ENCODE measurements around the gene ICAM5. TPM values are rescaled to one million over a fixed set of nuclear protein-coding genes. Genes with fewer than 3 reads are reported as not detected.

ICAM5 gene
- total RNA-seq, 1 donor: not detected

DNA sequence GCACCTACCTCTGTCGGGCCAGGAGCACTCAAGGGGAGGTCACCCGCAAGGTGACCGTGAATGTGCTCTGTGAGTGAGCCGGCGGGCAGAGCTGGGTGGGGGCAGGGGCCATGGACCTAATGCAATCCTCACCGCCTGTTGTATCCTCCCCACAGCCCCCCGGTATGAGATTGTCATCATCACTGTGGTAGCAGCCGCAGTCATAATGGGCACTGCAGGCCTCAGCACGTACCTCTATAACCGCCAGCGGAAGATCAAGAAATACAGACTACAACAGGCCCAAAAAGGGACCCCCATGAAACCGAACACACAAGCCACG lies 4.8 kb upstream of the ICAM5 start:
- Histone ChIP-seq H3K79me2 (ENCODE audit: insufficient read depth, low read length) (no peaks in the 10 kb centered on the region), H4K20me1 (ENCODE audit: insufficient read depth, low read length) (no peaks in the 10 kb centered on the region), H3K27me3 (ENCODE audit: insufficient read depth, low read length) (peaks cover 25% of the 10 kb centered on the region), H3K36me3 (ENCODE audit: insufficient read depth, low read length) (no peaks in the 10 kb centered on the region), H2AFZ (ENCODE audit: low read length) (no peak overlapping the region), H3K4me3 (ENCODE audit: insufficient read depth, low read length) (no peak overlapping the region), H3K27ac (ENCODE audit: low read depth, low read length) (no peak overlapping the region), H3K4me1 (ENCODE audit: insufficient read depth, low read length) (peaks cover 8% of the 10 kb centered on the region), H3K4me2 (ENCODE audit: insufficient read depth, low read length) (no peak overlapping the region), H3K9me3 (ENCODE audit: low read depth, low read length) (no peaks in the 10 kb centered on the region)
- TF ChIP-seq CTCF (IDR thresholded peaks at IDR 0.05; ENCODE audit: extremely low read depth, low read depth, low read length): no peak
- DNase-seq (ENCODE audit: insufficient read length, low spot score, missing footprints): peak; percentile 5

DNA sequence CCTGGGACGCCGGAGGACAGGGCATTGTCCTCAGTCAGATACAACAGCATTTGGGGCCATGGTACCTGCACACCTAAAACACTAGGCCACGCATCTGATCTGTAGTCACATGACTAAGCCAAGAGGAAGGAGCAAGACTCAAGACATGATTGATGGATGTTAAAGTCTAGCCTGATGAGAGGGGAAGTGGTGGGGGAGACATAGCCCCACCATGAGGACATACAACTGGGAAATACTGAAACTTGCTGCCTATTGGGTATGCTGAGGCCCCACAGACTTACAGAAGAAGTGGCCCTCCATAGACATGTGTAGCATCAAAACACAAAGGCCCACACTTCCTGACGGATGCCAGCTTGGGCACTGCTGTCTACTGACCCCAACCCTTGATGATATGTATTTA lies 4.4 kb upstream of the ICAM5 start:
- Histone ChIP-seq H3K4me2 (ENCODE audit: insufficient read depth, low read length) (no peak overlapping the region), H3K4me1 (ENCODE audit: insufficient read depth, low read length) (peaks cover 8% of the 10 kb centered on the region), H3K27me3 (ENCODE audit: insufficient read depth, low read length) (peaks cover 30% of the 10 kb centered on the region), H3K36me3 (ENCODE audit: insufficient read depth, low read length) (no peaks in the 10 kb centered on the region), H3K9me3 (ENCODE audit: low read depth, low read length) (no peaks in the 10 kb centered on the region), H3K79me2 (ENCODE audit: insufficient read depth, low read length) (no peaks in the 10 kb centered on the region), H3K4me3 (ENCODE audit: insufficient read depth, low read length) (no peak overlapping the region), H3K27ac (ENCODE audit: low read depth, low read length) (no peak overlapping the region), H4K20me1 (ENCODE audit: insufficient read depth, low read length) (peaks cover 1% of the 10 kb centered on the region), H2AFZ (ENCODE audit: low read length) (no peak overlapping the region)
- peak; percentile 51 for DNase-seq (ENCODE audit: insufficient read length, low spot score, missing footprints)
- TF ChIP-seq CTCF (IDR thresholded peaks at IDR 0.05; ENCODE audit: extremely low read depth, low read depth, low read length): no peak

- Histone ChIP-seq H3K4me2 (ENCODE audit: insufficient read depth, low read length) (peak within 1 kb of the TSS; percentile 23), H2AFZ (ENCODE audit: low read length) (peak within 1 kb of the TSS; percentile 15), H3K4me3 (ENCODE audit: insufficient read depth, low read length) (peak within 1 kb of the TSS; percentile 10), H3K27ac (ENCODE audit: low read depth, low read length) (no peak within 1 kb of the TSS), H3K79me2 (ENCODE audit: insufficient read depth, low read length) (no peaks in the 10 kb centered on the region), H3K9me3 (ENCODE audit: low read depth, low read length) (no peaks in the 10 kb centered on the region), H4K20me1 (ENCODE audit: insufficient read depth, low read length) (peaks cover 5% of the 10 kb centered on the region), H3K4me1 (ENCODE audit: insufficient read depth, low read length) (peaks cover 14% of the 10 kb centered on the region), H3K36me3 (ENCODE audit: insufficient read depth, low read length) (no peaks in the 10 kb centered on the region), H3K27me3 (ENCODE audit: insufficient read depth, low read length) (peaks cover 46% of the 10 kb centered on the region)
- DNase-seq (ENCODE audit: insufficient read length, low spot score, missing footprints): peak; percentile 81
- no peak for TF ChIP-seq CTCF (IDR thresholded peaks at IDR 0.05; ENCODE audit: extremely low read depth, low read depth, low read length)
These were observed 2.7 kb upstream of the ICAM5 start, which contains the start of gene ICAM4 for GRCh38 chr19:10286803-10287737. ICAM4 (plus strand) TSS chr19:10286955; CDS start chr19:10287013, 58 bp downstream.

DNA sequence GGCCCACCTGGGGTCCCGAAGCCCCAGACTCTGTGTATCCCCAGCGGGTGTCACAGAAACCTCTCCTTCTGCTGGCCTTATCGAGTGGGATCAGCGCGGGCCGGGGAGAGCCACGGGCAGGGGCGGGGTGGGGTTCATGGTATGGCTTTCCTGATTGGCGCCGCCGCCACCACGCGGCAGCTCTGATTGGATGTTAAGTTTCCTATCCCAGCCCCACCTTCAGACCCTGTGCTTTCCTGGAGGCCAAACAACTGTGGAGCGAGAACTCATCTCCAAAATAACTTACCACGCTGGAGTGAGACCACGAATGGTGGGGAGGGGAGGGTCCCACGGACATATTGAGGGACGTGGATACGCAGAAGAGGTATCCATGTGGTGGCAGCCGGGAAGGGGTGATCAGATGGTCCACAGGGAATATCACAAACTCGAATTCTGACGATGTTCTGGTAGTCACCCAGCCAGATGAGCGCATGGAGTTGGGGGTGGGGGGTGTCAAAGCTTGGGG lies 1.0 kb upstream of the ICAM5 start:
- Histone ChIP-seq H3K79me2 (ENCODE audit: insufficient read depth, low read length) (no peaks in the 10 kb centered on the region), H3K4me2 (ENCODE audit: insufficient read depth, low read length) (peak overlapping the region; percentile 77), H3K36me3 (ENCODE audit: insufficient read depth, low read length) (no peaks in the 10 kb centered on the region), H2AFZ (ENCODE audit: low read length) (peak overlapping the region; percentile 62), H4K20me1 (ENCODE audit: insufficient read depth, low read length) (peaks cover 5% of the 10 kb centered on the region), H3K9me3 (ENCODE audit: low read depth, low read length) (no peaks in the 10 kb centered on the region), H3K4me1 (ENCODE audit: insufficient read depth, low read length) (peaks cover 15% of the 10 kb centered on the region), H3K27me3 (ENCODE audit: insufficient read depth, low read length) (peaks cover 63% of the 10 kb centered on the region), H3K27ac (ENCODE audit: low read depth, low read length) (no peak overlapping the region), H3K4me3 (ENCODE audit: insufficient read depth, low read length) (peak overlapping the region; percentile 56)
- TF ChIP-seq CTCF (IDR thresholded peaks at IDR 0.05; ENCODE audit: extremely low read depth, low read depth, low read length): no peak
- peak; percentile 91 for DNase-seq (ENCODE audit: insufficient read length, low spot score, missing footprints)
